Effector memory CD8-positive, alpha-beta T cell (primary cell): ENCODE results near the gene LPA.
"Not testable (repeated sequence)": the region's sequence is repeated elsewhere in the genome, so short reads cannot be mapped to it uniquely, and the experiment has no call there.

Experiments used
- ATAC-seq: fragments of 150-1000 bp; cut with Tn5 transposase; replicated peaks from 2 replicates; pipeline ENCODE4 v1.10.0; 2021; ENCODE audit warnings: mild to moderate bottlenecking, moderate library complexity
- DNase-seq, 3 experiments: peaks; one replicate each; pipeline ENCODE4 v3.0.0; 2021
- H3K27ac Mint-ChIP-seq, 2 donors: one replicate each; pipeline ENCODE4 v1.8.0; 2022; ENCODE audit warnings: mild to moderate bottlenecking in 2 of 2, mixed read lengths in 2 of 2, moderate library complexity in 2 of 2
- H3K27me3 Mint-ChIP-seq, 2 donors: one replicate each; pipeline ENCODE4 v1.8.0; 2022; ENCODE audit warnings: mixed read lengths in 2 of 2
- H3K36me3 Mint-ChIP-seq: one replicate; pipeline ENCODE4 v1.8.0; 2022; ENCODE audit warnings: mild to moderate bottlenecking, moderate library complexity, mixed read lengths; ENCODE audit not compliant: insufficient read depth
- H3K4me1 Mint-ChIP-seq, 2 donors: one replicate each; pipeline ENCODE4 v1.8.0; 2022; ENCODE audit warnings: low read depth in 2 of 2, mixed read lengths in 2 of 2
- H3K4me3 Mint-ChIP-seq, 2 donors: one replicate each; pipeline ENCODE4 v1.8.0; 2022; ENCODE audit warnings: mild to moderate bottlenecking in 2 of 2, mixed read lengths in 2 of 2, moderate library complexity in 2 of 2
- H3K9me3 Mint-ChIP-seq, 2 donors: one replicate each; pipeline ENCODE4 v1.8.0; 2022; ENCODE audit warnings: mixed read lengths in 2 of 2

The LPA gene

GRCh38 chr6:160595297-160595696, 68.8 kb downstream of the LPA start:
- H3K9me3 Mint-ChIP-seq, H3K36me3 Mint-ChIP-seq, H3K27ac Mint-ChIP-seq, H3K4me1 Mint-ChIP-seq, DNase-seq, H3K4me3 Mint-ChIP-seq, ATAC-seq: not testable (repeated sequence)
- peaks cover 39 to 50% of the 10 kb centered on the region in 2 donors for H3K27me3 Mint-ChIP-seq

GRCh38 chr6:160586374-160586773, 77.7 kb downstream of the LPA start:
- DNase-seq (no peak), ATAC-seq (no peak)
- Mint-ChIP-seq H3K4me3 (no peak overlapping the region), H3K27me3 (peaks cover 47 to 60% of the 10 kb centered on the region in 2 donors), H3K4me1 (no peaks in the 10 kb centered on the region), H3K9me3 (no peaks in the 10 kb centered on the region), H3K27ac (no peak overlapping the region), H3K36me3 (no peaks in the 10 kb centered on the region)

GRCh38 chr6:160583794-160584193, 80.3 kb downstream of the LPA start:
- Mint-ChIP-seq H3K9me3 (no peaks in the 10 kb centered on the region), H3K4me3 (no peak overlapping the region), H3K36me3 (peaks cover 3% of the 10 kb centered on the region), H3K27ac (no peak overlapping the region), H3K4me1 (no peaks in the 10 kb centered on the region), H3K27me3 (peaks cover 46 to 60% of the 10 kb centered on the region in 2 donors)
- DNase-seq (no peak), ATAC-seq (no peak)

GRCh38 chr6:160581406-160581805, 82.7 kb downstream of the LPA start:
- H3K27ac Mint-ChIP-seq = no peak overlapping the region
- DNase-seq (no peak), ATAC-seq (no peak)
- H3K27me3 Mint-ChIP-seq = peaks cover 33 to 52% of the 10 kb centered on the region in 2 donors
- H3K4me1 Mint-ChIP-seq = no peaks in the 10 kb centered on the region
- H3K36me3 Mint-ChIP-seq = peaks cover 3% of the 10 kb centered on the region
- no peak overlapping the region for H3K4me3 Mint-ChIP-seq
- H3K9me3 Mint-ChIP-seq = no peaks in the 10 kb centered on the region

- peaks cover 41 to 66% of the 10 kb centered on the region in 2 donors for H3K27me3 Mint-ChIP-seq
- H3K4me3 Mint-ChIP-seq, H3K4me1 Mint-ChIP-seq: not testable (repeated sequence)
These were observed 85.6 kb downstream of the LPA start for GRCh38 chr6:160578515-160578914.

GRCh38 chr6:160573943-160574342, 90.1 kb downstream of the LPA start:
- Mint-ChIP-seq H3K4me3 (no peak overlapping the region), H3K9me3 (no peaks in the 10 kb centered on the region), H3K4me1 (no peaks in the 10 kb centered on the region), H3K27ac (no peak overlapping the region), H3K36me3 (peaks cover 2% of the 10 kb centered on the region), H3K27me3 (peaks cover 34 to 71% of the 10 kb centered on the region in 2 donors)
- DNase-seq (no peak), ATAC-seq (no peak)

More at GRCh38 chr6:160578515-160578914, 85.6 kb downstream of the LPA start:
- not testable (repeated sequence) for ATAC-seq, H3K9me3 Mint-ChIP-seq, H3K27ac Mint-ChIP-seq, H3K36me3 Mint-ChIP-seq, DNase-seq

GRCh38 chr6:160571201-160571600, 92.9 kb downstream of the LPA start:
- H3K9me3 Mint-ChIP-seq, H3K36me3 Mint-ChIP-seq, H3K4me3 Mint-ChIP-seq, ATAC-seq, H3K27ac Mint-ChIP-seq, H3K4me1 Mint-ChIP-seq, DNase-seq: not testable (repeated sequence)
- peaks cover 54 to 97% of the 10 kb centered on the region in 2 donors for H3K27me3 Mint-ChIP-seq

GRCh38 chr6:160544802-160545201, 119.3 kb downstream of the LPA start:
- Mint-ChIP-seq H3K9me3 (no peaks in the 10 kb centered on the region), H3K27ac (no peak overlapping the region), H3K27me3 (peaks cover 47 to 86% of the 10 kb centered on the region in 2 donors), H3K4me1 (no peaks in the 10 kb centered on the region), H3K4me3 (no peak overlapping the region), H3K36me3 (no peaks in the 10 kb centered on the region)
- no peak for ATAC-seq
- DNase-seq = no peak

- Mint-ChIP-seq H3K27ac (no peak overlapping the region), H3K4me1 (no peaks in the 10 kb centered on the region), H3K9me3 (no peaks in the 10 kb centered on the region), H3K4me3 (no peak overlapping the region), H3K27me3 (peaks cover 2 to 3% of the 10 kb centered on the region in 2 donors), H3K36me3 (no peaks in the 10 kb centered on the region)
- ATAC-seq (peak; percentile 26), DNase-seq (no peak)
These were observed 128.8 kb downstream of the LPA start for GRCh38 chr6:160535270-160535669.

- peaks cover 6 to 9% of the 10 kb centered on the region in 2 donors for H3K27me3 Mint-ChIP-seq
- no peak overlapping the region for H3K27ac Mint-ChIP-seq
- H3K4me3 Mint-ChIP-seq = no peak overlapping the region
- DNase-seq (peak; percentile 47 to 64 (median 58)), ATAC-seq (peak; percentile 88)
- H3K9me3 Mint-ChIP-seq = no peaks in the 10 kb centered on the region
- no peaks in the 10 kb centered on the region for H3K4me1 Mint-ChIP-seq
- no peaks in the 10 kb centered on the region for H3K36me3 Mint-ChIP-seq
These were observed 129.9 kb downstream of the LPA start for GRCh38 chr6:160534050-160534696.

- Mint-ChIP-seq H3K4me1 (no peaks in the 10 kb centered on the region), H3K27ac (no peak overlapping the region), H3K27me3 (peaks cover 9 to 12% of the 10 kb centered on the region in 2 donors), H3K4me3 (no peak overlapping the region), H3K9me3 (no peaks in the 10 kb centered on the region), H3K36me3 (no peaks in the 10 kb centered on the region)
- no peak for DNase-seq
- no peak for ATAC-seq
These were observed 131.8 kb downstream of the LPA start for GRCh38 chr6:160532315-160532714.

- H3K4me1 Mint-ChIP-seq = no peaks in the 10 kb centered on the region
- no peak overlapping the region for H3K27ac Mint-ChIP-seq
- no peaks in the 10 kb centered on the region for H3K36me3 Mint-ChIP-seq
- no peak for ATAC-seq
- DNase-seq = no peak
- no peak overlapping the region for H3K4me3 Mint-ChIP-seq
- H3K27me3 Mint-ChIP-seq = peaks cover 9 to 12% of the 10 kb centered on the region in 2 donors
- no peaks in the 10 kb centered on the region for H3K9me3 Mint-ChIP-seq
These were observed 132.2 kb downstream of the LPA start for GRCh38 chr6:160531826-160532225.

GRCh38 chr6:160529524-160529923, 134.6 kb downstream of the LPA start:
- not testable (repeated sequence) for H3K36me3 Mint-ChIP-seq, ATAC-seq, DNase-seq, H3K9me3 Mint-ChIP-seq, H3K4me1 Mint-ChIP-seq, H3K4me3 Mint-ChIP-seq, H3K27ac Mint-ChIP-seq
- peaks cover 9 to 12% of the 10 kb centered on the region in 2 donors for H3K27me3 Mint-ChIP-seq

GRCh38 chr6:160523223-160523622, 140.9 kb downstream of the LPA start:
- Mint-ChIP-seq H3K27me3 (no peaks in the 10 kb centered on the region), H3K4me1 (peaks cover 23 to 24% of the 10 kb centered on the region in 2 donors), H3K27ac (no peak overlapping the region), H3K4me3 (no peak overlapping the region), H3K36me3 (peaks cover 3% of the 10 kb centered on the region), H3K9me3 (no peaks in the 10 kb centered on the region)
- ATAC-seq (no peak), DNase-seq (no peak)
